Nephron progenitor cell (in vitro differentiated cells): ENCODE data around the gene COL6A6.

Experiments used
- DNase-seq: peaks from one replicate; pipeline ENCODE4 v3.0.0; 2021
- H3K27ac Mint-ChIP-seq: 2 replicates; pipeline ENCODE4 v1.8.0; 2021; ENCODE audit warnings: mild to moderate bottlenecking, moderate library complexity, mixed read lengths
- H3K27me3 Mint-ChIP-seq: 2 replicates; pipeline ENCODE4 v1.8.0; 2021; ENCODE audit warnings: mild to moderate bottlenecking, low read depth, mixed read lengths; ENCODE audit not compliant: poor library complexity
- H3K36me3 Mint-ChIP-seq: 2 replicates; pipeline ENCODE4 v1.8.0; 2021; ENCODE audit warnings: low read depth, mixed read lengths
- H3K4me1 Mint-ChIP-seq: 2 replicates; pipeline ENCODE4 v1.8.0; 2021; ENCODE audit warnings: mixed read lengths
- H3K4me3 Mint-ChIP-seq: 2 replicates; pipeline ENCODE4 v1.8.0; 2021; ENCODE audit warnings: mild to moderate bottlenecking, moderate library complexity, mixed read lengths
- H3K9me3 Mint-ChIP-seq: 2 replicates; pipeline ENCODE4 v1.8.0; 2021; ENCODE audit warnings: mild to moderate bottlenecking, moderate library complexity, mixed read lengths
- TF ChIP-seq, protein P1 (sequence below): fragments of 200-600 bp; sonication (generic); IDR thresholded peaks from 2 replicates; pipeline ENCODE4 v1.5.0; 2021; ENCODE audit warnings: antibody characterized with exemption

Gene COL6A6

GRCh38 chr3:130522399-130522798 is 5.4 kb downstream of the COL6A6 start:
- H3K4me3 Mint-ChIP-seq = no peak overlapping the region
- H3K36me3 Mint-ChIP-seq = no peaks in the 10 kb centered on the region
- H3K27ac Mint-ChIP-seq = no peak overlapping the region
- H3K9me3 Mint-ChIP-seq = no peaks in the 10 kb centered on the region
- H3K4me1 Mint-ChIP-seq = peaks cover 4% of the 10 kb centered on the region
- H3K27me3 Mint-ChIP-seq = peaks cover 46% of the 10 kb centered on the region
- TF ChIP-seq, protein P1, sequence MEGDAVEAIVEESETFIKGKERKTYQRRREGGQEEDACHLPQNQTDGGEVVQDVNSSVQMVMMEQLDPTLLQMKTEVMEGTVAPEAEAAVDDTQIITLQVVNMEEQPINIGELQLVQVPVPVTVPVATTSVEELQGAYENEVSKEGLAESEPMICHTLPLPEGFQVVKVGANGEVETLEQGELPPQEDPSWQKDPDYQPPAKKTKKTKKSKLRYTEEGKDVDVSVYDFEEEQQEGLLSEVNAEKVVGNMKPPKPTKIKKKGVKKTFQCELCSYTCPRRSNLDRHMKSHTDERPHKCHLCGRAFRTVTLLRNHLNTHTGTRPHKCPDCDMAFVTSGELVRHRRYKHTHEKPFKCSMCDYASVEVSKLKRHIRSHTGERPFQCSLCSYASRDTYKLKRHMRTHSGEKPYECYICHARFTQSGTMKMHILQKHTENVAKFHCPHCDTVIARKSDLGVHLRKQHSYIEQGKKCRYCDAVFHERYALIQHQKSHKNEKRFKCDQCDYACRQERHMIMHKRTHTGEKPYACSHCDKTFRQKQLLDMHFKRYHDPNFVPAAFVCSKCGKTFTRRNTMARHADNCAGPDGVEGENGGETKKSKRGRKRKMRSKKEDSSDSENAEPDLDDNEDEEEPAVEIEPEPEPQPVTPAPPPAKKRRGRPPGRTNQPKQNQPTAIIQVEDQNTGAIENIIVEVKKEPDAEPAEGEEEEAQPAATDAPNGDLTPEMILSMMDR = no peak
- DNase-seq = no peak

GRCh38 chr3:130527426-130527825 is 10.4 kb downstream of the COL6A6 start:
- H3K4me3 Mint-ChIP-seq = no peak overlapping the region
- H3K4me1 Mint-ChIP-seq = no peaks in the 10 kb centered on the region
- TF ChIP-seq, protein P1 = no peak
- H3K9me3 Mint-ChIP-seq = no peaks in the 10 kb centered on the region
- H3K27ac Mint-ChIP-seq = no peak overlapping the region
- no peak for DNase-seq
- no peaks in the 10 kb centered on the region for H3K36me3 Mint-ChIP-seq
- peaks cover 14% of the 10 kb centered on the region for H3K27me3 Mint-ChIP-seq

DNA sequence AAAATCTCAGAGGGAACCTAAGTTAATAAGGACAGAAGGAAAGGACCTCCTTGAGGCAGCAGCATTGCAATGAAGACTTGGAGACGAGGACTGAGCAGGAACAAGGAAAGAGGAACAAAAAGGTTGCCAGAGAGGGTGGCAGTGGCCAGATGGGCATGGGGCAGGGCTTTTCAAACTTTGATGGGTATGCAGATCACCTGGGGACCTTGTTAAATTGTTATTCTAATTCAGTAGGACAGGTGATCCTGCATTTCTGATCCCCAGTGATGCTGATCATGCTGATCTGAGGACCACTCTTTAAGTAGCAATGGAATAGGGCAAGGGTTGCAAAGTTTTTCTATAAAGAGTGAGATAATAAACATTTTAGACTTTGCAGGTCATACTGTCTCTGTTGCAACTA is 11.1 kb downstream of the COL6A6 start:
- H3K4me1 Mint-ChIP-seq = no peaks in the 10 kb centered on the region
- TF ChIP-seq, protein P1 = no peak
- H3K27me3 Mint-ChIP-seq = peaks cover 10% of the 10 kb centered on the region
- no peaks in the 10 kb centered on the region for H3K36me3 Mint-ChIP-seq
- H3K9me3 Mint-ChIP-seq = no peaks in the 10 kb centered on the region
- H3K4me3 Mint-ChIP-seq = no peak overlapping the region
- DNase-seq = no peak
- no peak overlapping the region for H3K27ac Mint-ChIP-seq

- Mint-ChIP-seq H3K4me1 (no peaks in the 10 kb centered on the region), H3K36me3 (no peaks in the 10 kb centered on the region), H3K27me3 (peaks cover 8% of the 10 kb centered on the region), H3K27ac (no peak overlapping the region), H3K4me3 (no peak overlapping the region), H3K9me3 (no peaks in the 10 kb centered on the region)
- DNase-seq = no peak
- TF ChIP-seq, protein P1 = no peak
Observed at GRCh38 chr3:130529486-130530215, 12.7 kb downstream of the COL6A6 start.

GRCh38 chr3:130533247-130533646 is 16.3 kb downstream of the COL6A6 start:
- TF ChIP-seq, protein P1 = no peak
- Mint-ChIP-seq H3K4me1 (no peaks in the 10 kb centered on the region), H3K4me3 (no peak overlapping the region), H3K27me3 (peaks cover 5% of the 10 kb centered on the region), H3K36me3 (no peaks in the 10 kb centered on the region), H3K9me3 (no peaks in the 10 kb centered on the region), H3K27ac (no peak overlapping the region)
- no peak for DNase-seq

GRCh38 chr3:130537673-130538304 is 20.8 kb downstream of the COL6A6 start:
- Mint-ChIP-seq H3K9me3 (no peaks in the 10 kb centered on the region), H3K27ac (no peak overlapping the region), H3K27me3 (peaks cover 6% of the 10 kb centered on the region), H3K36me3 (no peaks in the 10 kb centered on the region), H3K4me3 (no peak overlapping the region), H3K4me1 (no peaks in the 10 kb centered on the region)
- DNase-seq = no peak
- TF ChIP-seq, protein P1 = no peak
